Activated gamma-delta T cell treated with anti-CD3 and anti-CD28 coated beads, Interleukin-2, amount 50 U/mL, for 16 hours (primary cell): ENCODE results near the gene CISD3.

ENCODE experiments used
- DNase-seq: peaks from one replicate; pipeline ENCODE4 v3.0.0-alpha.2; 2020; ENCODE audit warnings: low read depth

Gene CISD3

GRCh38 chr17:38745545-38745944 is 15.4 kb downstream of the CISD3 start:
- no peak for DNase-seq

- DNase-seq, result no peak
Measured at GRCh38 chr17:38746004-38746848, 16.1 kb downstream of the CISD3 start.

GRCh38 chr17:38746849-38747462 is 16.8 kb downstream of the CISD3 start:
- DNase-seq, result no peak

- no peak for DNase-seq
Measured at GRCh38 chr17:38747463-38748148, 17.5 kb downstream of the CISD3 start.

GRCh38 chr17:38748149-38748891 is 18.2 kb downstream of the CISD3 start, which contains the start of gene PCGF2:
TSS of gene PCGF2 (minus strand) at chr17:38748336. CDS start at chr17:38740402, 7,934 bp downstream.
- DNase-seq, result no peak

GRCh38 chr17:38748892-38749222 is 18.7 kb downstream of the CISD3 start:
- no peak for DNase-seq

- DNase-seq, result no peak
Measured at GRCh38 chr17:38749223-38750043, 19.3 kb downstream of the CISD3 start.

- no peak for DNase-seq
Measured at GRCh38 chr17:38750044-38750311, 19.8 kb downstream of the CISD3 start.

GRCh38 chr17:38750312-38751121 is 20.4 kb downstream of the CISD3 start:
- DNase-seq, result no peak

GRCh38 chr17:38751144-38751807 is 21.1 kb downstream of the CISD3 start:
- DNase-seq, result no peak

GRCh38 chr17:38751808-38752307 is 21.7 kb downstream of the CISD3 start:
- DNase-seq, result peak; percentile 75

GRCh38 chr17:38752308-38753070 is 22.3 kb downstream of the CISD3 start, which contains the start of gene PSMB3:
TSS of gene PSMB3 (plus strand) at chr17:38752741. CDS start at chr17:38752827, 86 bp downstream.
- peak; percentile 95 for DNase-seq

GRCh38 chr17:38753071-38753506 is 22.9 kb downstream of the CISD3 start:
- no peak for DNase-seq

- DNase-seq, result no peak
Measured at GRCh38 chr17:38761612-38762011, 31.5 kb downstream of the CISD3 start.

- no peak for DNase-seq
Measured at GRCh38 chr17:38762231-38762630, 32.1 kb downstream of the CISD3 start.

- no peak for DNase-seq
Measured at GRCh38 chr17:38766341-38766740, 36.2 kb downstream of the CISD3 start.

GRCh38 chr17:38768417-38768816 is 38.3 kb downstream of the CISD3 start:
- no peak for DNase-seq

GRCh38 chr17:38773258-38773657 is 43.1 kb downstream of the CISD3 start:
- DNase-seq, result no peak

- DNase-seq, result no peak
Measured at GRCh38 chr17:38777641-38778250, 47.6 kb downstream of the CISD3 start.
